ENCODE measurements around the gene PPA1. TPM values are rescaled to one million over a fixed set of nuclear protein-coding genes. Genes with fewer than 3 reads are reported as not detected.

Gene PPA1
- 100 to 1,000 TPM; 392 to 408 TPM for total RNA-seq

DNA sequence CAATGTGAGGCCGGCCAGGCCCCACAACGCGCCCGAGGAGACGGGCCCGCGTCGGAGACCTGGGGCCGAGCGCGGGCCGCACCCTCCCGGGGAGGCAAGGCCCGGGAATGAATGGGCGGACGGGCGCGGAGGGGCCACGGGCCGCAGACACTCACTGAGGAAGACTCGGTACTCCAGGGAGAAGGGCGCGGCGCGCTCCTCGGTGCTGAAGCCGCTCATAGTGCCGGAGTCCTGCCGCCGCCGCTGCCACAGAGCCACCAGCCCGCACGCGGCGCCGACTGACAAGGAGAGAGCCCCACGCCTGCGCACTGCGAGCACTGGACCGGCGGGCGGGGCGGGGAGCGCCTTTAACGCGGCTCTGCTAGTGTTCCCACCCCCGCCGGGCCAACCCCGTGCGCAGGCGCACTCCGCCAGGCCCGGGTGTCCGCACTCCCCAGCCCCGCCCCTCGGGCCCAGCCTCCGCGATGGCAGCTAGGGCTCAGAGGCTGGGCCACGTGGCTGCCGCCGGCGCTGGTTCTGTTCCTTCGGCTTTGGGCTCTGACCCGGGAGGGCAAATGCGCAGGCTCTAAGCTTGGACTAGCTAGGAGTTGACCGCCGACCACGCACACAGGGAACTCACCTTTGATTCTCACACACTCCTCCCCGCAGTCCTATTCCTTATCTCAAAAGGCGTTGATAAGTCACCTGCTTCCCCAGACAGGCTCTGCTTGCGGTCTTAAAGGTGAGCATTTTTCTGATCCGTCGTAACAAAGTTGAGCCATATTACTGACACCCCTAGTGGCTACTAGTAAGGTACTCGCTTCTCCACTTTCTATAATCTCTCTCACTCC lies at the start of gene PPA1:
Gene PPA1, minus strand, starts transcription at position 321 of the 830 bp plus-strand sequence. Its CDS starts 102 bp downstream, at position 219.
- intact Hi-C loops (cut with micrococcal nuclease): loop anchor here (1.0 to 5.0 kb wide), 7 partner anchors 40 to 244 kb away; partner anchors contain the start of genes EIF4EBP2, LRRC20, PALD1 and SAR1A
- Mint-ChIP-seq H3K4me3 (peak within 1 kb of the TSS; percentile 87), H3K4me1 (ENCODE audit: low read depth) (peaks cover 36% of the 10 kb centered on the region), H3K9me3 (no peaks in the 10 kb centered on the region), H3K36me3 (ENCODE audit: low read depth) (peaks cover 18% of the 10 kb centered on the region), H3K27me3 (ENCODE audit: low read depth) (no peaks in the 10 kb centered on the region), H3K27ac (peak within 1 kb of the TSS; percentile 93)
- peak; percentile 99 for DNase-seq
- CTCF ChIA-PET: interaction anchor here (1.4 to 3.5 kb wide), 5 partner anchors 10 to 275 kb away, joined by 3 to 33 read pairs (median 9); no protein-coding TSS in a partner anchor

GRCh38 chr10:70281609-70282008 lies 48.4 kb upstream of the PPA1 start:
- no peaks in the 10 kb centered on the region for H3K36me3 Mint-ChIP-seq (ENCODE audit: low read depth)
- CTCF ChIA-PET: interaction anchor here (0.8 kb wide), 1 partner anchor 60 kb away, joined by 3 read pairs; no protein-coding TSS in a partner anchor
- no peaks in the 10 kb centered on the region for H3K9me3 Mint-ChIP-seq
- no peak overlapping the region for H3K27ac Mint-ChIP-seq
- H3K4me3 Mint-ChIP-seq: no peak overlapping the region
- no peak for DNase-seq
- intact Hi-C loops (cut with micrococcal nuclease): no loop called here
- peaks cover 3% of the 10 kb centered on the region for H3K4me1 Mint-ChIP-seq (ENCODE audit: low read depth)
- H3K27me3 Mint-ChIP-seq (ENCODE audit: low read depth): peaks cover 46% of the 10 kb centered on the region

GRCh38 chr10:70280099-70280498 lies 46.9 kb upstream of the PPA1 start:
- CTCF ChIA-PET: no interaction called here
- Mint-ChIP-seq H3K4me3 (no peak overlapping the region), H3K36me3 (ENCODE audit: low read depth) (no peaks in the 10 kb centered on the region), H3K4me1 (ENCODE audit: low read depth) (peaks cover 3% of the 10 kb centered on the region), H3K27me3 (ENCODE audit: low read depth) (peaks cover 34% of the 10 kb centered on the region), H3K27ac (no peak overlapping the region), H3K9me3 (peaks cover 4% of the 10 kb centered on the region)
- intact Hi-C loops (cut with micrococcal nuclease): no loop called here
- no peak for DNase-seq

DNA sequence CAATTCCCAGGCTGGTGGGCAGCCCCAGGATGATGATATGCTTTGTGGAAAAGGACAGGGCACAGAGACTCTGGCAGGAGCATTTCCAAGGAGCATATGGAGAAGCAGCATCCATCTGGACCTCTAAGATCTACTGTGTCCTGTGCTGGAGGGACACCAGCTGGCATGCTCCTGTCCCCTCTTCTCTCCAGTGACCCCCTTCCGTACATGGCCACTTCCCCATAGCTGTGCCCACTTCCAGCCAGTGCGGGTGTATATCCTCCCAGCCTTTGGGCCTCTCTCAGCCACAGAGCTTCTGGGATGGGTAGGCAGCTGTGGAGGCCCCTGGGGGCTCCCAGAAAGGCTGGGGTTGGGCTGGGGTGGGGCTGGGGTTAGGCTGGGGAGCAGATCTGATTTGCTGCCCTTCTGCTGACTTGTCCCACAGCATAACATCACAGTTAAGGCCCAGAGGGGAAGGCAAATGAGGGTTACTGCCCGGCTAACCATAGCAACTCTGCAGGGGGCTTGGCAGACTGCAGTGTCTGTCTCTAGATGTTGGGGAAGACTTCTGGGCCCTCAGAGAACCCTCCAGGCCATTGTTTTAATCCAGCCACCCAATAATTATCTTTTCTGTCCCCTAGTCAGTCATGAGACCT lies 44.3 kb upstream of the PPA1 start:
- CTCF ChIA-PET: interaction anchor here (0.8 to 1.3 kb wide), 2 partner anchors 10 to 78 kb away, joined by 3 to 4 read pairs; no protein-coding TSS in a partner anchor
- DNase-seq: no peak
- intact Hi-C loops (cut with micrococcal nuclease): no loop called here
- Mint-ChIP-seq H3K9me3 (peaks cover 4% of the 10 kb centered on the region), H3K27me3 (ENCODE audit: low read depth) (peaks cover 13% of the 10 kb centered on the region), H3K27ac (no peak overlapping the region), H3K36me3 (ENCODE audit: low read depth) (no peaks in the 10 kb centered on the region), H3K4me1 (ENCODE audit: low read depth) (peaks cover 8% of the 10 kb centered on the region), H3K4me3 (no peak overlapping the region)

GRCh38 chr10:70274643-70275042 lies 41.4 kb upstream of the PPA1 start:
- intact Hi-C loops (cut with micrococcal nuclease): loop anchor here (5.0 kb wide), 2 partner anchors 182 to 203 kb away; partner anchors contain the start of gene PALD1
- Mint-ChIP-seq H3K27me3 (ENCODE audit: low read depth) (no peaks in the 10 kb centered on the region), H3K36me3 (ENCODE audit: low read depth) (no peaks in the 10 kb centered on the region), H3K9me3 (peaks cover 4% of the 10 kb centered on the region), H3K4me3 (no peak overlapping the region), H3K4me1 (ENCODE audit: low read depth) (peaks cover 22% of the 10 kb centered on the region), H3K27ac (no peak overlapping the region)
- CTCF ChIA-PET: no interaction called here
- DNase-seq: no peak

DNA sequence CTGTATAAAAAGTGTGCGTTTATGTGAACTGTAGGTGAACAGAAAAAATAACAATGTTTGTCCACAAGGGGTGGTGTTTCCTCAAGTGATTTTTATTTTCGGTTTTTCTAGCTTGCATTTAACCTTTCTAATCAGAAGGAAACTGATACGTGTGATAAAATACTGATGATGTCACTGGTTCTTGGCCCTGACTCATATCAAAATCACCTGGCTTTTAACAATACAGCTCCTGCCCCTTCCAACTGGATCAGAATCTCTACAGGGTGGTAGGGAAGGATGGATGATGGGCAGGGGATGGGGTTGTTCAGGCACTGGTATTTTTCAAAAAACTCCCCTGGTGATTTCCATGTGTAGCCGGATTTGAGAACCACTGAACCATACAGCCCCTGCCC lies 39.7 kb upstream of the PPA1 start:
- DNase-seq: peak; percentile 35
- intact Hi-C loops (cut with micrococcal nuclease): loop anchor here (1.0 to 5.0 kb wide), 8 partner anchors 40 to 204 kb away; partner anchors contain the start of genes PALD1, PPA1 and TYSND1
- H3K4me1 Mint-ChIP-seq (ENCODE audit: low read depth): peaks cover 22% of the 10 kb centered on the region
- no peaks in the 10 kb centered on the region for H3K27me3 Mint-ChIP-seq (ENCODE audit: low read depth)
- CTCF ChIA-PET: interaction anchor here (0.6 to 2.3 kb wide), 21 partner anchors 10 to 201 kb away, joined by 3 to 14 read pairs (median 4); no protein-coding TSS in a partner anchor
- H3K9me3 Mint-ChIP-seq: peaks cover 4% of the 10 kb centered on the region
- no peak overlapping the region for H3K4me3 Mint-ChIP-seq
- no peaks in the 10 kb centered on the region for H3K36me3 Mint-ChIP-seq (ENCODE audit: low read depth)
- H3K27ac Mint-ChIP-seq: peak overlapping the region; percentile 56

GRCh38 chr10:70271996-70272924 lies 39.0 kb upstream of the PPA1 start:
- H3K27ac Mint-ChIP-seq: peak overlapping the region; percentile 56
- intact Hi-C loops (cut with micrococcal nuclease): loop anchor here (2.0 to 5.0 kb wide), 4 partner anchors 51 to 205 kb away; partner anchors contain the start of gene PALD1

GRCh38 chr10:70270952-70271351 lies 37.7 kb upstream of the PPA1 start:
- H3K27me3 Mint-ChIP-seq (ENCODE audit: low read depth): peaks cover under 1% of the 10 kb centered on the region
- peaks cover 3% of the 10 kb centered on the region for H3K9me3 Mint-ChIP-seq
- peaks cover 29% of the 10 kb centered on the region for H3K4me1 Mint-ChIP-seq (ENCODE audit: low read depth)
- intact Hi-C loops (cut with micrococcal nuclease): loop anchor here (5.0 kb wide), 2 partner anchors 179 to 206 kb away; partner anchors contain the start of gene PALD1
- no peak overlapping the region for H3K4me3 Mint-ChIP-seq
- peak; percentile 66 for DNase-seq
- CTCF ChIA-PET: interaction anchor here (0.6 to 2.5 kb wide), 6 partner anchors 15 to 155 kb away, joined by 3 to 9 read pairs (median 6); no protein-coding TSS in a partner anchor
- no peaks in the 10 kb centered on the region for H3K36me3 Mint-ChIP-seq (ENCODE audit: low read depth)
- H3K27ac Mint-ChIP-seq: peak overlapping the region; percentile 46

More at GRCh38 chr10:70271996-70272924, 39.0 kb upstream of the PPA1 start:
- DNase-seq: peak; percentile 23
- H3K4me1 Mint-ChIP-seq (ENCODE audit: low read depth): peaks cover 24% of the 10 kb centered on the region
- no peaks in the 10 kb centered on the region for H3K27me3 Mint-ChIP-seq (ENCODE audit: low read depth)
- H3K9me3 Mint-ChIP-seq: peaks cover 4% of the 10 kb centered on the region
- H3K36me3 Mint-ChIP-seq (ENCODE audit: low read depth): no peaks in the 10 kb centered on the region
- CTCF ChIA-PET: interaction anchor here (0.6 to 2.3 kb wide), 23 partner anchors 10 to 201 kb away, joined by 3 to 14 read pairs (median 4); partner anchors contain the start of gene TYSND1
- H3K4me3 Mint-ChIP-seq: no peak overlapping the region

DNA sequence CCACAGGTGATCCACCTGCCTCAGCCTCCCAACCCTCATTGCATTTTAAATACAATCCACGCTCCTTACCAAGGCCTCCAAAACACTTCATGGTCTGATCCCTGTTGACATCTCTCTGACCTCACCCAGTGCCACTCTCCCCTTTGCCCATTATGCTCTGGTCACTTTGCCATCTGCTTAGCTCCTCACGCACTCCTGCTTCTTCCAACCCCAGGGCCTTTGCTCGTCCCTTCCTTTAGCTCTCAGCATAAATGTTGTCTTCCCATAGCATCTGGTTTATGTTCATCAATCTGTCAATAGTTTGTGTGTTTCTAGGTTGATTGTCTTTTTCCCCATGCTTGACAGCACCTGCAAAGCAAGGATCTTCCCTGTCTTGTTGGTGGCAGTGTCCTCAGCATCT lies 36.5 kb upstream of the PPA1 start:
- Mint-ChIP-seq H3K27me3 (ENCODE audit: low read depth) (peaks cover 2% of the 10 kb centered on the region), H3K9me3 (no peaks in the 10 kb centered on the region)

GRCh38 chr10:70268376-70268775 lies 35.1 kb upstream of the PPA1 start:
- no peak for DNase-seq
- H3K4me1 Mint-ChIP-seq (ENCODE audit: low read depth): peaks cover 29% of the 10 kb centered on the region
- H3K27ac Mint-ChIP-seq: no peak overlapping the region
- no peaks in the 10 kb centered on the region for H3K36me3 Mint-ChIP-seq (ENCODE audit: low read depth)
- CTCF ChIA-PET: interaction anchor here (1.3 to 2.5 kb wide), 4 partner anchors 10 to 124 kb away, joined by 4 to 16 read pairs (median 5); no protein-coding TSS in a partner anchor
- H3K9me3 Mint-ChIP-seq: no peaks in the 10 kb centered on the region
- intact Hi-C loops (cut with micrococcal nuclease): no loop called here
- H3K27me3 Mint-ChIP-seq (ENCODE audit: low read depth): peaks cover 2% of the 10 kb centered on the region
- no peak overlapping the region for H3K4me3 Mint-ChIP-seq

More for the DNA sequence above, 36.5 kb upstream of the PPA1 start:
- Mint-ChIP-seq H3K27ac (no peak overlapping the region), H3K36me3 (ENCODE audit: low read depth) (no peaks in the 10 kb centered on the region), H3K4me3 (no peak overlapping the region), H3K4me1 (ENCODE audit: low read depth) (peaks cover 29% of the 10 kb centered on the region)
- DNase-seq: no peak
- CTCF ChIA-PET: interaction anchor here (0.7 to 2.5 kb wide), 7 partner anchors 9 to 154 kb away, joined by 3 to 9 read pairs (median 4); no protein-coding TSS in a partner anchor
- intact Hi-C loops (cut with micrococcal nuclease): loop anchor here (5.0 kb wide), 2 partner anchors 177 to 208 kb away; partner anchors contain the start of gene PALD1
